Esophagus squamous epithelium (tissue), 5 donors: Measurements from ENCODE around the gene TRIM9. TPM values are rescaled to one million over a fixed set of nuclear protein-coding genes. Genes with fewer than 3 reads are reported as not detected.
A peak's percentile ranks its signal among the peaks of the same experiment; 100 is the strongest.

Experiments used
- DNase-seq: peaks from one replicate; lab custom pipeline; 2025; lab: John Stamatoyannopoulos, UW
- H3K27ac ChIP-seq, 4 donors: fragments of 200-600 bp; sonication (generic); one replicate each; pipeline ENCODE4 v1.5.1; 2016 to 2019; ENCODE audit warnings: mild to moderate bottlenecking in 1 of 4
- H3K27me3 ChIP-seq, 4 donors: fragments of 200-600 bp; sonication (generic); 1 replicate in 3 of 4; 2 replicates in 1 of 4; pipeline versions ENCODE4 v1.5.1 to v1.6.0; 2017 to 2021; ENCODE audit warnings: antibody characterized with exemption in 1 of 4
- H3K36me3 ChIP-seq, 3 donors: fragments of 200-600 bp; sonication (generic); one replicate each; pipeline ENCODE4 v1.5.1; 2016 to 2019
- H3K4me1 ChIP-seq, 3 donors: fragments of 200-600 bp; sonication (generic); one replicate each; pipeline ENCODE4 v1.5.1; 2017 to 2019
- H3K4me3 ChIP-seq, 4 donors: fragments of 200-600 bp; sonication (generic); 1 replicate in 3 of 4; 2 replicates in 1 of 4; pipeline ENCODE4 v1.5.1; 2016 to 2019; ENCODE audit warnings: mild to moderate bottlenecking in 2 of 4, moderate library complexity in 1 of 4
- H3K9me3 ChIP-seq, 3 donors: fragments of 200-600 bp; sonication (generic); one replicate each; pipeline ENCODE4 v1.5.1; 2016 to 2019
- POLR2A ChIP-seq, 4 donors: fragments of 450-650 bp; IDR thresholded peaks; one replicate each; pipeline ENCODE4 v1.6.1; 2017; ENCODE audit warnings: antibody characterized with exemption in 4 of 4, mild to moderate bottlenecking in 4 of 4, moderate library complexity in 3 of 4
- WGBS, 2 donors: methylation state at CpG; one replicate each; pipeline ENCODE4 v1.1.5; 2018; 5-methylcytosine and 5-hydroxymethylcytosine counted together
- intact Hi-C: fragments of 100-400 bp; cut with DNase I; formaldehyde crosslinking; loops from one replicate; pipeline ENCODE4 v1.15.0; 2022
- total RNA-seq, 4 donors: library from RNA; depleted of rRNA; stranded (reverse); fragments of >200 nt; gene quantifications; one replicate each; pipeline ENCODE4 v1.1.0, GENCODE V29; 2016
- TF ChIP-seq, protein P1 (sequence below), 6 experiments: fragments of 450-650 bp in 4 of 6; fragments of 200-600 bp in 2 of 6; sonication (generic) in 2 of 6; IDR thresholded peaks; one replicate each; pipeline ENCODE4 v1.5.1; 2016 to 2019; ENCODE audit warnings: antibody characterized with exemption in 6 of 6, mild to moderate bottlenecking in 4 of 6, moderate library complexity in 4 of 6
- donor health status: DM: yes; HTN: yes; CAD: no.

The TRIM9 gene
- total RNA-seq, 4 donors from 2014 or later: 0.09 to 3.1 (median 0.21) TPM; not detected in 1

DNA sequence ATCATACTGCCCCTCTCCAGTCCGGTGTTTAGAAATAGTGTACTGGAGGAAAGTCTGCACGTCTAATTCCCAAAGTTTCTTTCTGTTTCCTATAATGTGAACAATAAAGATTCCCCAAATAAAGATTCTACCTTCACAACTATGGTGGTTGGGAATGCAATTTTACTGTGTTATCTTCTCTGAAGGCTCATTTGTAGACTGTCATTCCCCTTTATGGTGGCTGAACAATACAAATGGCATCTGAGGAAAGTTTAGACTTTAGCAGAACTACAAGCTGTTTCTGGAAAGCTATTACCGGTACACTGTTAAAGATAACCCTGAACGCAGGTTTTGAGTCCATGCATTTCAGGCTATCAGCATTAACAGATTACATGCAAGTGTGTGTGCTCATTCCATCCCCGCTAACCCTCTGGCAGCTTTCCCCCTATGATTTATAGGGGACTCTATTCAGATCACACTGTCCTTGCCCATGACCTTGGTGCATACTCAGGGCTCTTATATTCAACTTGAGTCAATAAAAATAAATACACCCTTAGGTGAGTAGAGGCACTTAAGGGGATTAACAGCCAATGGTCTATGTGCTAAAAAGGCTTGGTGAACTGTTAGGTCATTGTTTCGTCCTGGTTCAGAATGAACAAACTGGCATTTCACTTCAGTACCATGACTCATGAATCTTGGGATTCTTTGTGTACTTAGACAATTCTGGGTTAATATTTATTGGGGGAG, 89.9 kb downstream of the TRIM9 start:
- Histone ChIP-seq H3K4me1 (peaks cover 0 to 7% (median 0%) of the 10 kb centered on the region in 3 donors), H3K4me3 (no peak overlapping the region), H3K36me3 (no peaks in the 10 kb centered on the region), H3K27me3 (peaks cover 0 to 15% (median 0%) of the 10 kb centered on the region in 4 donors), H3K9me3 (no peaks in the 10 kb centered on the region), H3K27ac (peak overlapping the region in 1 of 4 donors; percentile 6)
- DNase-seq: no peak
- TF ChIP-seq POLR2A (IDR thresholded peaks at IDR 0.05): no peak
- TF ChIP-seq, protein P1, sequence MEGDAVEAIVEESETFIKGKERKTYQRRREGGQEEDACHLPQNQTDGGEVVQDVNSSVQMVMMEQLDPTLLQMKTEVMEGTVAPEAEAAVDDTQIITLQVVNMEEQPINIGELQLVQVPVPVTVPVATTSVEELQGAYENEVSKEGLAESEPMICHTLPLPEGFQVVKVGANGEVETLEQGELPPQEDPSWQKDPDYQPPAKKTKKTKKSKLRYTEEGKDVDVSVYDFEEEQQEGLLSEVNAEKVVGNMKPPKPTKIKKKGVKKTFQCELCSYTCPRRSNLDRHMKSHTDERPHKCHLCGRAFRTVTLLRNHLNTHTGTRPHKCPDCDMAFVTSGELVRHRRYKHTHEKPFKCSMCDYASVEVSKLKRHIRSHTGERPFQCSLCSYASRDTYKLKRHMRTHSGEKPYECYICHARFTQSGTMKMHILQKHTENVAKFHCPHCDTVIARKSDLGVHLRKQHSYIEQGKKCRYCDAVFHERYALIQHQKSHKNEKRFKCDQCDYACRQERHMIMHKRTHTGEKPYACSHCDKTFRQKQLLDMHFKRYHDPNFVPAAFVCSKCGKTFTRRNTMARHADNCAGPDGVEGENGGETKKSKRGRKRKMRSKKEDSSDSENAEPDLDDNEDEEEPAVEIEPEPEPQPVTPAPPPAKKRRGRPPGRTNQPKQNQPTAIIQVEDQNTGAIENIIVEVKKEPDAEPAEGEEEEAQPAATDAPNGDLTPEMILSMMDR (IDR thresholded peaks at IDR 0.05): no peak
- WGBS, 2 donors: 58 to 64% methylated on average over 6 of the region's 6 CpGs
- intact Hi-C loops: no loop called here

DNA sequence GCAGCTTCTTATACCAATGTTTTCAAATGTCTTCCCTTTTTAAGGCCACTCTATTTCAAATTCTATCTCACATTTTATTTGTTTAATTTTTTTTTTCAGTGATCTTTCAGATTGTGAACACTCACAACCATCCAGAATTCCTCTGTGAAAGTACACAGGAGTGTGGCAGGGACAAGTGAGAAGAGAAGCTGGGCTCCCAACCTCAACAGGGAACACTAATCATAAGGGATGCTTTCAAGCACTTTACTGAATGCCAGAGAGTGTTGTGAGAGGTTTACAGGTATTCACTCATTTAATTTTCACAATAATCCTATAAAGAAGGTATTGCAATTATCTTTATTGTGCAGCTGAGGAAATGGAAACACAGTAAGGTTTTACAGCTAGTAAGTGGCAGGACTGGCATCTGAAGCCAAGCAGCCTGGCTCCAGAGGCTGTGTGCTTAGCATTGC, 90.5 kb downstream of the TRIM9 start:
- no peak for DNase-seq
- H3K4me3 ChIP-seq: no peak overlapping the region
- intact Hi-C loops: no loop called here
- H3K27me3 ChIP-seq: peaks cover 0 to 15% (median 0%) of the 10 kb centered on the region in 4 donors
- TF ChIP-seq POLR2A (IDR thresholded peaks at IDR 0.05): no peak
- TF ChIP-seq, protein P1 (IDR thresholded peaks at IDR 0.05): no peak
- H3K27ac ChIP-seq: peak overlapping the region in 1 of 4 donors; percentile 6
- peaks cover 0 to 7% (median 0%) of the 10 kb centered on the region in 3 donors for H3K4me1 ChIP-seq
- no peaks in the 10 kb centered on the region for H3K36me3 ChIP-seq
- H3K9me3 ChIP-seq: no peaks in the 10 kb centered on the region

DNA sequence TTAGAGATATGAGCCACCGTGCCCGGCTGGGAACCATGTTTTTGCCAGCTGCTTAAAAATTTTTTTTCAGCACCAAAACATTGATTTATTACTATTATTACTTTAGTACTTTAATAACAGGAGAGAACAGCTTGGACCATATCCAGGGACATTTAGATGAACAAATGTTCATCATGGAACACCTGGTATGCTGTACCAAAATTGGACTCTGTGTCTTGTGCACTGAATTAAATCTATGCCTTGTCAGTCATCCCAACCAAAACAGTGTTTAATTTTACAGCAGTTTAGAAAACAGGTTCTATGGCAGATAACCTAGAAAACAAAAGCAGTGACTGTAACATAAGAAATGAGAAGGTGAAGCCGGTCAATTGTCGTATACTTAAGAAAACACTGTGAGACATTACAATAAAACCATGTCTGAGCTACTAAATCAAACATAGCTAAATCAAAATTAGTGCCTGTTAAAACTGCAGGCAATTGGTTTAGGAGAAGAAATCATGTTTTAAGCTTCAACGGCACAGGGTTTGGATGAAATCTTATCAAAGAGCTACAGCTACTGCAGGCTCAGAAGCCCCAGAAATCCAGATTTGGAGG, 92.4 kb downstream of the TRIM9 start:
- intact Hi-C loops: no loop called here
- TF ChIP-seq POLR2A (IDR thresholded peaks at IDR 0.05): no peak
- TF ChIP-seq, protein P1 (IDR thresholded peaks at IDR 0.05): no peak
- no peak for DNase-seq
- peaks cover 0 to 7% (median 0%) of the 10 kb centered on the region in 3 donors for H3K4me1 ChIP-seq
- H3K27me3 ChIP-seq: peaks cover 0 to 15% (median 0%) of the 10 kb centered on the region in 4 donors
- no peak overlapping the region for H3K27ac ChIP-seq
- H3K9me3 ChIP-seq: no peaks in the 10 kb centered on the region
- no peaks in the 10 kb centered on the region for H3K36me3 ChIP-seq
- no peak overlapping the region for H3K4me3 ChIP-seq
- WGBS, 2 donors: 82 to 90% methylated on average over 5 of the region's 5 CpGs

DNA sequence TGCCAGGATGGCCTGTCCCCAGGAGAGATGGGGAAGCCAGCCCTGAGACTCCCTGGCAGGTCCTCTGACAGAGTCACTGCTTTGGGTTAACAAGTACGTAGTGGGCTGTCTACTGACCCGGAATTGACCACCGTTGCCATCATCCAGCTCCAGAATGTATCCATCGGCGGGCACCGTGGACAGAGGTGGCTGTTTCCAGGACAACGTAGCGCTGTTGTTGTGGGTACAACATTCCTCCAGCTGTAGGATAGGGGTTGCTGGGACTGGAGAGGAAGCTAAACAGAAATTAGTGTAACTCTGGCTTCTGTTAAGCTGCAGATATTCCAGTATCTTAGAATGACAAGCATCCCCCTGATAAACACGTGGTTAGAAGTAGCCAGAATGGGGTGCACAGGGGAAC, 94.3 kb downstream of the TRIM9 start:
- H3K27ac ChIP-seq: no peak overlapping the region
- no peak overlapping the region for H3K4me3 ChIP-seq
- peaks cover 0 to 7% (median 0%) of the 10 kb centered on the region in 3 donors for H3K4me1 ChIP-seq
- intact Hi-C loops: no loop called here
- no peaks in the 10 kb centered on the region for H3K36me3 ChIP-seq
- 85 to 92% methylated on average over 5 to 6 of the region's 9 CpGs for WGBS, 2 donors
- TF ChIP-seq, protein P1 (IDR thresholded peaks at IDR 0.05): no peak
- TF ChIP-seq POLR2A (IDR thresholded peaks at IDR 0.05): no peak
- no peaks in the 10 kb centered on the region for H3K9me3 ChIP-seq
- H3K27me3 ChIP-seq: peaks cover 0 to 15% (median 0%) of the 10 kb centered on the region in 4 donors
- no peak for DNase-seq

DNA sequence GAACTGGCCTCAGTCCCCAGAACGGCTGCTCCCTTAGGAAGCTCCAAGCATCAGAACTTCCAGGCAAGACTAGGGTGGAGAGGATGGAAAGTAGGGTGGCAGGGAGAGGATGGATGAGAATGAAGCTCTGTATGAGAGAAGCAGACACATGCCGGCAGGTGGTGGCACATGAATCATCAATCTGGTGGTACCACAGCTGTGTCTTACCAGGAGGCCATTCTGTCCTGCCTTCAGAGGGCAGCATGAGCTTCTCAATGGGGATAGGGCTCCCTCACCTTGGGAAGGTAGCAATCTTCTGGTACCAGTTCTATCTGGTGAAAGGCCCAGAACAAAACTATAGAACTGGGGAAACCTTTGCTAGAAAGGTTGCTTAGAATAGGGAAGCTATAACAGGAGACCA, 95.2 kb downstream of the TRIM9 start:
- intact Hi-C loops: no loop called here
- Histone ChIP-seq H3K27me3 (peaks cover 0 to 11% (median 0%) of the 10 kb centered on the region in 4 donors), H3K4me3 (no peak overlapping the region), H3K27ac (no peak overlapping the region), H3K36me3 (no peaks in the 10 kb centered on the region), H3K9me3 (no peaks in the 10 kb centered on the region), H3K4me1 (peaks cover 0 to 2% (median 0%) of the 10 kb centered on the region in 3 donors)
- 85 to 87% methylated on average over 2 of the region's 2 CpGs for WGBS, 2 donors
- DNase-seq: no peak
- TF ChIP-seq POLR2A (IDR thresholded peaks at IDR 0.05): no peak
- TF ChIP-seq, protein P1 (IDR thresholded peaks at IDR 0.05): no peak
